GM19043 (cell line): Measurements from ENCODE around the gene TNK2.
"Not testable (repeated sequence)": the region's sequence is repeated elsewhere in the genome, so short reads cannot be mapped to it uniquely, and the experiment has no call there.

Experiments
- ATAC-seq: cut with Tn5 transposase; IDR thresholded peaks from one replicate; pipeline ENCODE4 v1.9.1; 2021; ENCODE audit warnings: low read depth; ENCODE audit not compliant: unreplicated experiment

Gene TNK2

GRCh38 chr3:195872097-195872496, 36.3 kb downstream of the TNK2 start:
- no peak for ATAC-seq

- ATAC-seq: not testable (repeated sequence)
Observed at GRCh38 chr3:195871686-195872085, 36.7 kb downstream of the TNK2 start.

- no peak for ATAC-seq
Observed at GRCh38 chr3:195870937-195871336, 37.4 kb downstream of the TNK2 start.

- no peak for ATAC-seq
Observed at GRCh38 chr3:195870442-195870841, 37.9 kb downstream of the TNK2 start.

- no peak for ATAC-seq
Observed at GRCh38 chr3:195869413-195870001, 38.8 kb downstream of the TNK2 start.

GRCh38 chr3:195868866-195869412, 39.4 kb downstream of the TNK2 start:
- no peak for ATAC-seq

GRCh38 chr3:195868336-195868865, 40.0 kb downstream of the TNK2 start:
- ATAC-seq: no peak

GRCh38 chr3:195867631-195868335, 40.6 kb downstream of the TNK2 start:
- ATAC-seq: no peak

- ATAC-seq: no peak
Observed at GRCh38 chr3:195866686-195867511, 41.5 kb downstream of the TNK2 start.

GRCh38 chr3:195865752-195866151, 42.6 kb downstream of the TNK2 start:
- ATAC-seq: no peak

GRCh38 chr3:195863121-195864061, 45.0 kb downstream of the TNK2 start:
- ATAC-seq: no peak

- not testable (repeated sequence) for ATAC-seq
Observed at GRCh38 chr3:195862318-195862717, 46.0 kb downstream of the TNK2 start.

- no peak for ATAC-seq
Observed at GRCh38 chr3:195860456-195860855, 47.9 kb downstream of the TNK2 start.

GRCh38 chr3:195859846-195860411, 48.4 kb downstream of the TNK2 start:
- no peak for ATAC-seq

GRCh38 chr3:195859061-195859845, 49.1 kb downstream of the TNK2 start:
- no peak for ATAC-seq

GRCh38 chr3:195856410-195857084, 51.8 kb downstream of the TNK2 start:
- no peak for ATAC-seq

- ATAC-seq: no peak
Observed at GRCh38 chr3:195855471-195856409, 52.6 kb downstream of the TNK2 start.
